ENCODE measurements around the gene SLC26A1.
"Not testable (repeated sequence)": the region's sequence is repeated elsewhere in the genome, so short reads cannot be mapped to it uniquely, and the experiment has no call there.

The SLC26A1 gene

GRCh38 chr4:951594-952468 lies 41.4 kb downstream of the SLC26A1 start:
- DNase-seq = no peak

GRCh38 chr4:951186-951585 lies 42.0 kb downstream of the SLC26A1 start:
- no peak for DNase-seq

- no peak for DNase-seq
Observed at GRCh38 chr4:950136-951020, 42.8 kb downstream of the SLC26A1 start.

- DNase-seq = no peak
Observed at GRCh38 chr4:949656-950055, 43.5 kb downstream of the SLC26A1 start.

GRCh38 chr4:948936-949300 lies 44.3 kb downstream of the SLC26A1 start:
- no peak for DNase-seq

GRCh38 chr4:948101-948935 lies 44.9 kb downstream of the SLC26A1 start:
- no peak for DNase-seq

GRCh38 chr4:947491-947971 lies 45.7 kb downstream of the SLC26A1 start:
- no peak for DNase-seq

GRCh38 chr4:946517-947471 lies 46.4 kb downstream of the SLC26A1 start:
- DNase-seq = no peak

GRCh38 chr4:946103-946450 lies 47.1 kb downstream of the SLC26A1 start:
- no peak for DNase-seq

- DNase-seq = peak; percentile 23
Observed at GRCh38 chr4:945274-946102, 47.7 kb downstream of the SLC26A1 start.

GRCh38 chr4:939508-939907 lies 53.7 kb downstream of the SLC26A1 start:
- not testable (repeated sequence) for DNase-seq

Measured in NCI-H69 (cell line).